GM19328 (cell line): ENCODE data around the gene ISL2.

ENCODE experiments used
- ATAC-seq: cut with Tn5 transposase; IDR thresholded peaks from one replicate; pipeline ENCODE4 v1.9.1; 2021; ENCODE audit warnings: mild to moderate bottlenecking, moderate library complexity; ENCODE audit not compliant: unreplicated experiment

Gene ISL2

GRCh38 chr15:76341366-76342057 is 4.9 kb downstream of the ISL2 start:
- no peak for ATAC-seq

- no peak for ATAC-seq
Observed at GRCh38 chr15:76342058-76342381, 5.4 kb downstream of the ISL2 start.

GRCh38 chr15:76342382-76343201 is 6.0 kb downstream of the ISL2 start:
- ATAC-seq = no peak

GRCh38 chr15:76343313-76343996 is 6.9 kb downstream of the ISL2 start:
- ATAC-seq = no peak

DNA sequence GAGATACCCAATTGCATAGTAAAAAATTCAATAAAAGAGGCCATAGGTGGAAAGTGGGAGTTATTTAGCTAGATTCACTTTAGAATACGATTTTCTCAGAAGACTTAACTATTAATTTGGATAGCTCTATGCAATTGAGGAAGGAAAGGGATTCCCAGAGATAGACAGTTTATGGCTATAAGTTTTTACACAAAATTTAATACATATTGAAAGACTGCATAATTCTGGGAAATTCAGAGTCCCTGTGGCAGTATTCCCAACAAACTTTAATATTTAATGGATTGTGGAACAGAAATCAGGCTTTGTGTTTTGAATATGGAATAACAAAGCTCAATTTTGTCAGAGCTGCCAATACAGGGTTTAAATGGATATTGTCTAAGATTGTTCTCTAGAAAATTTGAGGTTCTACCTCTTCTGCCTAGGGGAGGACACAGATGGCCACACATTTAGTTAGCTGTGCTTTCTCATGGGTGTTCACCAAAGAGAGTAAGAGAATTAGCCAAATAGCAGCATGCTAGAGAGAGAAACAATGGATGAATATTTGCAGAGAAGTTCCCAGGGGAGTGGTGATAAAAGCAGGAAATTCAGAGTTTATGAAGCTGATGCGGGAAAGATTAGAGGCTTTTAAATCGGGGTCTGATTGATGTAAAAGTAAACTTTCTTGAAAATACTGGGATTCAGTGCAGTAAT is 8.5 kb downstream of the ISL2 start:
- no peak for ATAC-seq

DNA sequence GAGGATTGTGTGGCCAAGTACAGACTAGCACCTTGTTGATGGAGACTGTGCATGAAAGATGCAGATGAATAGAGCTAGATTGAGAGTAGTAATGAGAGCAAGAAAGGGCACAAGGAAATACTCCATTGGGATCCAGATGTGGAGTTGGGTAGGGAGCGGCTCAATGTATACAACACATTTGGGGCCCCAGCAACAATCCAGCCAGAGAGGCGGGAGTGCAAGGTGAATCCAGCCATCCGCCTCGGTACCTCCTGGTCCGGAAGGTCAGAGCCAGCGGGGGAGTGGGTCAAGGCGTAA is 9.0 kb downstream of the ISL2 start:
- ATAC-seq = no peak

DNA sequence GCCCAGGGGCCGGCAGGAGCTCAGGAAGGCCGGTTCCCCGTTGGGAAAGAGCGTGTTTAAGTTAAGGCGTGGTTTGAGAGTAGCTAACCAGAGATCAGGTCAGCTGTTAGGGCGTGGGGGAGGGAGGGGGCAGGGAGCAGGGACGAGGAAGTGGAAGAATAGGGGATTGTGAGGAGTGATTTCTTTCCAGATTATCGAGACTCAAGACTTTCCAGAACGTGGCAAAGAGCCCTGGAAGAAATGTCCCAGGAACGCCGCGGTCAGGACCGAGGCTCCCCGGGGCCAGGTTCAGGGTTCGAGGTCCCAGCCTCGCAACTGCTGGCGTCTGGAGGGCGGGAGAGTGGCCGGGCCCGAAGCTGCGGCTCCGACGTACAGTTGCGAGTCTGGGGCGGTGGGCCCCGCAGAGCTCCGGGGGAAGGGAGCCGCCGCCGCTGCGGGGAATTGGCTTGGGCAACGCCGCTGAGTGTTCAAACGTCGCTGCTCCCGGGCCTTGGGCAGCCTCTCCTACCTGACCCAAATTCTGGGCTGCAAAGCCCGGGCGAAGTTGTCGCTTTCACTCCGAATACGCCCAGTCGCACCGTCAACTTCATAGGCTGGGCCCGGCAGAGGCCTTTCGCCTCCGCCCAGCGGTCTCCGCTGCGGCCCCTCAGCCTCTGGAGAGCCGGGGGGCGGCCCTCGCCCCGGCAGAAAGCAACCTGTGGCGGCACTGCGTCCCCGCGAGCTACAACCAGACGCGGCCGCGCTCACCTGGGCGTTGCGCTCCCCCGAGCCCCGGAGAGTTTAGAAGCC is 9.5 kb downstream of the ISL2 start:
- ATAC-seq = no peak

DNA sequence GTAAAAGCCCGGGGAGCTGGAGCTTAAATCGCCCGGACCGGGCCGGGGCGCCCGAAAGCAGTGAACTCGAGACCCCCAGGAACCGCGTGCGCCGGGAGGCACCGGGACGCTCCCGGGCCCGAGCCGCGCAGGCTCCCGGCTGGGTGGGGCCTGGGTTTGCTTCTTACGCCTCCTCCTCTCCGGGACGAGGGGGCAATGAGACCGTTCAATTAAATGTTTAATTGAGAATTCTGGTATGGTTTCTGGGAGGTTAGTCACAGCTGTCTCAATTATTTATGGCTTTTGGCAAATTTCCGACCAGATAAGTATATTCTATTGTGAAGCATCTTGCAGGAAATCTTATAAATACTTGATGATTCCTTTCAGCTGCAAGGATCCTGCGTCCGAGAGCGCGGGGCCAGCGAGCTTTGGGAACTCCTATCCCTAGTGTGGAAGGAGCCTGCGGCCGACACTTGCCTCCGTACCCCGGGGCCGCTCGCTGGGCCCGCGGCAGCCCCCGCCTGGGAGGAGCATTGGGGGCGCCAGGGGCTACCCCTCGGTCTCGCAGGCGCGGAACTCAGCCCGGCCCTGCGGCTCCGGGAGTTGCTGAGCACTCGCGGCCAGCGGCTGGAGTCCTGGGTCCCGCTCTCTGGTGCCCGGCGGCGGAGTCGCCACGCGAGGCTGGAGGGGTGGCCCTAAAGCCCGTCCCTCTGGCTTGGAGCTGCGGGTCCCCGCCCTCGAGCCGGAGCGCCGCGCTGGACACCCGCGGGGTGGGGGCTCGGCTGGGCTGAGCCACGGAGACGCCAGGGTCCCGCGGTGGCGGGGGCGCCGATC is 10.3 kb downstream of the ISL2 start:
- ATAC-seq = no peak

- ATAC-seq = no peak
Observed at GRCh38 chr15:76347482-76348055, 11.0 kb downstream of the ISL2 start.

DNA sequence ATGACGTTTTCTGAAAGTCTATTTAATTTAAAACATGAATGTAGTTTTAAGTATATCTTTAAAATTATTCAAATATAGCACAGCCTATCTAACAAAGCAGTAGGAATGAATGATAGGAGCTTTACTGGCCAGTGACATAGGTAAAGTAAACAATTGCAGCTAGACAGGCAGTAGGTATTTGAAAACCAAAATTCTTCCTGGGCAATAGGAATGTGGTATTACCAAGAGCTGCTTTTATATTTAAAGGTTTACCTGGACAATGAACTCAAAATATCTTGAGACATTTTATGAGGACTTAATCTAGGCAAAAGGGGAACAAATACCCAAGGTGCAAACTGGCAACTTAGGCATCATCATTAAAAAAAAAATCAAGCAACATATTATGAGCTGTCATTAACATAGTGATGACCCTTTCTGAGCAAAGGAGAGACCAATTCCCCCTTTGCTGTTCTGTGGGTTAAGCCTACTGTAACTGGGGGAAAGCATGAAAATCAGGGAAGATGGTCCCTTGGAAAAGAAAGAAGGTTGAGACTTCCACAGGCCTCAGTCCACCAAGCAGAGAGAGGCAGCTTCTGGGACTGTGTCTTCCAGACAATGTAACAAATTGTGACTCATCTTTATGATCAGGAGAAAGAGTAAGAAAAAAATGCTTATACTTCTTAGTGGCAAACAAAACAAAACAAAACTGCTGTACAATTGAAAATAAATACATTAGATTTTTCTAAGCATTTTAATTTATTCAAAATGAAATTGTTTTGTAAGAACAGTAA is 12.9 kb downstream of the ISL2 start:
- ATAC-seq = no peak

GRCh38 chr15:76353023-76353577 is 16.5 kb downstream of the ISL2 start:
- ATAC-seq = no peak

- ATAC-seq = no peak
Observed at GRCh38 chr15:76353903-76354302, 17.3 kb downstream of the ISL2 start.

GRCh38 chr15:76354823-76355440 is 18.4 kb downstream of the ISL2 start:
- ATAC-seq = no peak

GRCh38 chr15:76358453-76358852 is 21.9 kb downstream of the ISL2 start:
- no peak for ATAC-seq

DNA sequence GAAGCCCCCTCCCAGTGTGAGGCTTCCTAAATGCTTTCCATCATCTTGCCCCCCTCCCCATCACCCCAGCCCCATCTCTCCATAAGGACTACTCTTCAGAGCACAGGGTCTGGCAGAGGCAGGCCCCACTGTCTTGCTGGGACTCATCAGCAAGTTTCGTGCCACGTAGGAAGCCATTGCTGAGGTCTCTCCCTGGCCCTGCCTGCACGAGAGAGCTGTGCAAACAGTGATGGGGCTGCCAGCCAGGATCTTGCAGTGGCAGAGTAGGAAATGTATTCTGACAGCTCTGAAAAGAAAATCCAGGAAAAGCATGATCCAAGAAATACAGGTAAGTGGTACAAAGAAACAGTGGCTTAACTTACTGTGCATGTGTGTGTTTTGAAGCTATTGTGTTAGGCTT is 22.6 kb downstream of the ISL2 start:
- ATAC-seq = no peak

GRCh38 chr15:76360416-76360815 is 23.8 kb downstream of the ISL2 start:
- ATAC-seq = no peak

GRCh38 chr15:76363251-76363650 is 26.7 kb downstream of the ISL2 start:
- no peak for ATAC-seq

DNA sequence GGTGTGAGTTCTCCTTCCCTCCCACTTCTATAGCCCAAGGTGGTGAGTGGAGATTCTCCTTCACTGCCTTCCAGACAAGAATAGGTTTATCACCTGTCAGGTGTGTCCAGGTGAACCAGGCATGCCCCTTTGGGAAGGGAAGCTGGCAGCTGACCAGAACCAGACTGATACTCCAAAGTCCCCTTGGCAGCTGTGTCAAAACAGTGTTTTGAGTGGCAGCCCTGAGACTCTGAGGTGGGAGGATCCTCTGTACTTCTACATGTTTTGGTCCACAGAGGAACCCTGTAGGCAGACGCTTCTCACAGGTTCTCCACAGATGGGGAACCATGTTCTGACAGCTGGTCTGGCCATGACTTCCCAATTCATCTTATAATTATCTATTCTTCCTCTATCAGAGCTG is 30.1 kb downstream of the ISL2 start:
- ATAC-seq = no peak
